T-helper 17 cell (primary cell): ENCODE measurements around the gene CLBA1. TPM values are rescaled to one million over a fixed set of nuclear protein-coding genes. Genes with fewer than 3 reads are reported as not detected.

ENCODE experiments used
- ATAC-seq: fragments of 150-1000 bp; cut with Tn5 transposase; 2 replicates; pipeline ENCODE4 v1.10.0; 2021; ENCODE audit warnings: mild to moderate bottlenecking, moderate library complexity
- DNase-seq, 3 donors: peaks; one replicate each; pipeline versions ENCODE4 v3.0.0 to v3.0.0-alpha.2; 2020 to 2021
- H3K9me3 ChIP-seq: one replicate; pipeline ENCODE4 v1.7.0; 2013; ENCODE audit warnings: low read length, mild to moderate bottlenecking; ENCODE audit not compliant: control insufficient read depth, poor library complexity, severe bottlenecking
- H3K27ac Mint-ChIP-seq: one replicate; pipeline ENCODE4 v1.8.0; 2022; ENCODE audit warnings: mild to moderate bottlenecking, moderate library complexity, mixed read lengths
- H3K27me3 Mint-ChIP-seq: one replicate; pipeline ENCODE4 v1.8.0; 2022; ENCODE audit warnings: mixed read lengths
- H3K36me3 Mint-ChIP-seq: one replicate; pipeline ENCODE4 v1.8.0; 2022; ENCODE audit warnings: low read depth, mixed read lengths
- H3K4me1 Mint-ChIP-seq: one replicate; pipeline ENCODE4 v1.8.0; 2022; ENCODE audit warnings: mild to moderate bottlenecking, mixed read lengths
- H3K4me3 Mint-ChIP-seq: one replicate; pipeline ENCODE4 v1.8.0; 2022; ENCODE audit warnings: mild to moderate bottlenecking, moderate library complexity, mixed read lengths
- total RNA-seq, 4 donors: library from RNA in 2 of 4; stranded (reverse) in 2 of 4; gene quantifications; one replicate each; pipeline ENCODE4 v1.2.3 and lab custom pipeline; 2022 to 2026

The CLBA1 gene
- total RNA-seq, 2 donors from 2014 or later: 1.6 to 4.4 TPM

DNA sequence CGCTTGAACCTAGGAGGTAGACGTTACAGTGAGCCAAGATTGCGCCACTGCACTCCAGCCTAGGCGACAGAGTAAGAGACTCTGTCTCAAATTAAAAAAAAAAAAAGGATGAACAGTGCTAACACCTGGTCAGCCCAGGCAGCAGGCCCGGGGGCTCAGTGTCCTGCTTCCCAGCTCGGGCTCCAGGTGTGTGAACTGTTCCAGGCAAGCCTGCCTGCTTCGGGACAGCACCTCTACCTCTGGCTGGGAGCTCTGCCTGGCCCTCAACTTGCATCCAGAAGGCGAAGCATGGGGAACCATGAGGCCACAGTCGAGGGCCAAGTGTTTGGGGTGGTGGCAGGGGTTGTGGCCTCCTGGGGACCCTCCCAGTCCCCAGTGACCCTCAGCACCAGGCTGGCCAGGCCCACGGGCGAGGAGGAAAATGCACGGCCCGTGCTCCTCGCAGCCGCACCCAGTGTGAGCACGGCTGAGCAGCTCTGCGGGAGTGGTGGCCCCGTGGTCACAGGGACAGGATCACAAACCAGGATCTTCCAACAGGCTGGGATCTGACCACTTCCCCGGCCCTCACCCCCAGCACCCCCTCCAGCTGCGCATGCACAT, 19.8 kb downstream of the CLBA1 start:
- peaks cover 2% of the 10 kb centered on the region for H3K4me1 Mint-ChIP-seq
- no peak overlapping the region for H3K27ac Mint-ChIP-seq
- no peak for DNase-seq
- no peaks in the 10 kb centered on the region for H3K9me3 ChIP-seq
- no peak for ATAC-seq
- H3K27me3 Mint-ChIP-seq: no peaks in the 10 kb centered on the region
- no peaks in the 10 kb centered on the region for H3K36me3 Mint-ChIP-seq
- no peak overlapping the region for H3K4me3 Mint-ChIP-seq

DNA sequence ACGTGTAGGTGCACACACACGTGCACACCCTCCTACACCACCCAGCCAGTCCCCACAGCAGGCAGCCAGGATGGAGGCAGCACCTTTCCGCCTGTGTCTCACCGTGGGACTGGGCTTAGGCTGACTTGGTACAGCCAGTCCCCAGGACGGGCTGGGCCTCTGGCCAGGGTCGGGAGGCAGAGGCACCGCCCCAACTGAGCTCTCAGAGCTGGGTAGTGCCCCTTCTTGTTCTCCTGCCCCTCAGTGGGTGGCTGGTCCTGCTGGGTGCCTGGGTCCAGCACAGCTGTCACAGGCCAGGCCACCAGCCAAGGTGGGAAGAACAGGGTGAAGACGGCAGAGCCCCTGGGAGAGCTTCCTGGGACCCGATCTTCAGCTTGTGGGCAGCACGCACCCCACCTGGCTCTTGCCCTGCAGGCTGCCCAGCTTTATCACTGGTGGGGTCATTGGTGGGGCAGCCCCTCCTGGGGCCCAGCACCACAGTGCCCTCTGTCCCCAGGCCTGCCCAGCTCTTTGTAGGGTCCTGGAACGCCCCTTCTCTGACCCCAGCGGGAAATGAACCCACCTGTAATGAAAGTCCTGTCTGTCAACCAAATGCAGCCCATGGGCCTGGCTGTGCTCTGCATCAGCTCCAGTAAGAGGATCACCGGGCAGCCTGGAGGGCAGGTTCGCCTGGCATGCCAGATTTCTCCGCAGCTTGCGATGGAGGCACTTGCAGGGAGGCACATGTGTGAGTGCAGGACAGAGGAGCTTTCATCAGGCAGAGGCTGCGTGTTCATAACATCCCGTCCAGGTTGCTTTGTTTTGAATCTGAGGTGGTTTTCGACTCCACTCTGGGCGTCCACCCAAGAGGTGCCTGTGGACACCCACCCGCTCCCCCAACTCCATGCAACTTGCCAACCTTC, 20.6 kb downstream of the CLBA1 start:
- Mint-ChIP-seq H3K4me1 (peaks cover 2% of the 10 kb centered on the region), H3K27me3 (no peaks in the 10 kb centered on the region), H3K27ac (peak overlapping the region; percentile 53), H3K4me3 (no peak overlapping the region), H3K36me3 (no peaks in the 10 kb centered on the region)
- DNase-seq: no peak
- ATAC-seq: no peak
- H3K9me3 ChIP-seq: no peaks in the 10 kb centered on the region

DNA sequence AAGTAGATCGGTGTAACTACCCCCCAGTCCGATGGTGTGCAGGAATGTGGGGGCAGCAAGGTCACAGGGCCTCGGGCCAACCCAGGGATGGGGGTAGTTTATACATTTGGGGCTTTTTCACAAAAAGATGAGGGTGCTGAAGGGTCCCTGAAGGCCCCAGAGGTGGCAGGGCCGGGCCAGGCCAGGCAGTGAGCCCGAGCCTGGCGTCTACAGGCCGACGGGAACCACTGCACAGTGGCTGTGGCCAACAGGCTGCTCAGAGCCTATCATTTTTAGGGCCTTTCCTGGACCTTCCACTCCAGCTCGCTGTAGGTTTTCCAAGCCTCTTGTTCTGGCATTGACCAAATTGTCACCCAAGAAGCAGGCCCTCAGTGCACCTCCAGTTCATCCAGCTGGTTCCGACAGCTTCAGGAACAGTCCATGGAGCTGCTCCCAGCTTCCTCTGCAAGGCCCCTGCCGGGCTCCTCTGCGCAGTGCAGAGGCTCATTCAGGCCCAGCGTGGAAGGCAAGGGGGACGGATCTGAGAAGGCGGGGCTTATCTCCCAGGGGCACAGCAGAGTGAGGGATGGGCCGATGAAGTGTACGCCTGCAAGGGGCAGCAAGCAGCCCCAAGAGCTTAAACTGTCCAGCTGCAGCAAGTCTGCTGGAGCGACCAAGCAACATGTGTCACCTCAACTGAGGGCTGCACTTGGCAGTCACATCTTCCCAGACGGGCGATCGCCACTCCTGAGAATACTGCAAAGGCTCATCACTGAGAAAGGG, 21.4 kb downstream of the CLBA1 start:
- H3K27me3 Mint-ChIP-seq: no peaks in the 10 kb centered on the region
- H3K36me3 Mint-ChIP-seq: no peaks in the 10 kb centered on the region
- H3K9me3 ChIP-seq: no peaks in the 10 kb centered on the region
- no peak overlapping the region for H3K4me3 Mint-ChIP-seq
- no peak for ATAC-seq
- no peak for DNase-seq
- H3K4me1 Mint-ChIP-seq: peaks cover 2% of the 10 kb centered on the region
- H3K27ac Mint-ChIP-seq: peak overlapping the region; percentile 53

DNA sequence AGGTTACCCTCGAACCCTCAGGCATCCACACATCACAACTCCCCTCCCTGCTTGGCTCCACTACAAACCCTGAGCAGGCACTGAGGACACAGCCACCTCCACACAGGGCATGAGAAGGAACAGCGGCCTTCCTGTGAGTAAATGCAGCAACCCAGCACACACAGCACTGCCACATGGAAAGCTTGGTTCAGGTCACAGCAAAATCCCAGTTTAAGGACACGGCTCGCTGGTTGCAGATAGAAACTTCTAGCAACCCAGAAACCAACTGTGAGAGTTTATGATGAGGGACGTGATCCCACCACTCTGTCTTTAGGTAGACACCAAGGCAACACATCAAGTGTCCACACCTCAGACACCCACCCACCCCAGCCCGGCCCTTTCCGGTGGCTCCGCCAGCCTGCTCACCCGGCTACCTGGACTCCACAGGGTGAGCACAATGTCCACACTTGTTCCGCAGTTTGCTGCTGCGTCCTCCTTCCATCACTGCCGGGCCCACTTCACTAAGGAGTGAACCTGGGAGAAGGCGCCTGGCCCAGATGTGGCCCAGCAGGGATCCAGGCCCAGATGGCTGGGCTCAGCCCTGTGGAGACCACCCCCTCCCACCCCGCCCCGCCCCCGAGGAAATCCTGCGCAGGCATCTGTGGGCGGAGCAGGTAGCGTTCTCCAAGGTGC, 22.1 kb downstream of the CLBA1 start:
- no peak overlapping the region for H3K4me3 Mint-ChIP-seq
- ATAC-seq (no peak), DNase-seq (no peak)
- H3K27ac Mint-ChIP-seq: no peak overlapping the region
- H3K27me3 Mint-ChIP-seq: no peaks in the 10 kb centered on the region
- H3K9me3 ChIP-seq: no peaks in the 10 kb centered on the region
- peaks cover 2% of the 10 kb centered on the region for H3K4me1 Mint-ChIP-seq
- H3K36me3 Mint-ChIP-seq: no peaks in the 10 kb centered on the region

DNA sequence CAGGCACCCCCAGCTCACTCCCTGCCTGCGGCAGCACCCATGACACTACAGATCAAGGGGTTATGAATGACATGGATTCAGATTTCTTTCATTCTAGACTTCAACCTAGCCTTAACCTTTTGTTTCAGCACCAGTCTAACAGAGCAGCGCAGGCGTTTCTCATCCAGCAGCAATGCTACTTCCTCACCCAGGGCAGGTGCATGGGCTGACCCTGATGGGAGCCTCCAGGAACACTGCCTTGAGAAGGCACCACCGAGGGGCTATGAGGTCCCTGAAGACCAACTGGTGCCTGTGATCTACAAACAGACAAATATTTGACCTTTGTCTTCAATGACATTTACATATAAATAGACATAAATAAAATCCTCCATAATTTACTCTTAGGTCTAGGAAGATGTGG, 24.5 kb downstream of the CLBA1 start:
- Mint-ChIP-seq H3K4me3 (no peak overlapping the region), H3K27ac (no peak overlapping the region), H3K36me3 (no peaks in the 10 kb centered on the region), H3K4me1 (peaks cover 20% of the 10 kb centered on the region), H3K27me3 (no peaks in the 10 kb centered on the region)
- no peak for ATAC-seq
- H3K9me3 ChIP-seq: no peaks in the 10 kb centered on the region
- DNase-seq: no peak

DNA sequence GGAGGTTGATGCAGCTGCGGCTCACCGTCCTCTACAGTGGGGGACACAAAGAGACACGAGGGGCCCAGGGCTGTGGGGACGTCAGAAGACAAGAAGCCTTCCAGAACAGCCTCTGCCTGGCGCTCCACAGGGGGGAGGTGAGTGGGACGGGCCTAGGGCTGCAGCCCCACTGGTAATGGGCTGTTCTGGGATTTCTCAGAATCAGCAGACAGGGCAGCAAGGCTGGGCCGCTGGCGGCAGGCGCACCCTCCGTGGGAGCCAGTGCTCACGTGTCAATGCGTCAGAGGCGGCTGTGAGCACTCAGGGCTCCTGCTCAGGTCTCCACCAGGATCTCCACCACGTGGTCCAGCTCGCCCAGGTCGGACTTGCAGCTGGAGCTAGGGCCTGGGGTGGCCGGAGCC, 25.3 kb downstream of the CLBA1 start:
- no peaks in the 10 kb centered on the region for H3K27me3 Mint-ChIP-seq
- H3K36me3 Mint-ChIP-seq: no peaks in the 10 kb centered on the region
- no peak overlapping the region for H3K4me3 Mint-ChIP-seq
- ATAC-seq (no peak), DNase-seq (no peak)
- H3K9me3 ChIP-seq: no peaks in the 10 kb centered on the region
- peaks cover 26% of the 10 kb centered on the region for H3K4me1 Mint-ChIP-seq
- no peak overlapping the region for H3K27ac Mint-ChIP-seq

DNA sequence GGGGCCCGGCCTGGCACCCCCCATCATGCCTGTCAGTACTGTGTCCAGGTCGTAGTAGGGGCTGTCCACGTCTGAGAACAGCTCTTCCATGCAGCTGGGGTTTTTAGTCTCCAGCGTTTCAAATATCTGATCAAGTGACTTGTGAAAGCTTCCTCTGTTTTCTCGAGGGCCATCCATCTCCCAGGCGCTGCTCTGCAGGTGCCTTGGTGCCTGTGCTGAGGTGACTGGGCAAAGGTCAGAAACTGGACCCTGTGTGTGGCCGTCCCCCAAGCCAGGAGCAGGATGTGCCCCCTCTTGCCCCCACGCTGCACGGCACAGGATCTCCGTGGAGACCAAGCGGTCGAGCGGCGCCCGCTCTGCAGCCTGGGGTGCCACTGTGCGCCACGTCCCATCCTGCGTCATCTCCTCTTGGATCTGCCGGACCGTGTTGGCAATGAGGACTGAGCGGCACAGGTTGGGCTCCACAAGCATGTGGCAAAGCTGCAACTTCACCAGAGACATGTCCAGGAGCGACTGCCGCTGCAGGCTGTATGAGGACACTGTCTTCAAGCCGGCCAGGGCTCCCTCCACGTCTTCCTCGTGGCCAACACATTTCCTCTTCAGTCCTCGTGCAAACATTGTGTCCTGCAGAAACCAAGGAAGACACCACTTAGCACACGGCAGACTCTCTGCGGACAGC, 25.9 kb downstream of the CLBA1 start:
- Mint-ChIP-seq H3K4me3 (no peak overlapping the region), H3K27me3 (no peaks in the 10 kb centered on the region), H3K4me1 (peaks cover 31% of the 10 kb centered on the region), H3K27ac (peak overlapping the region; percentile 53), H3K36me3 (no peaks in the 10 kb centered on the region)
- DNase-seq: no peak
- ATAC-seq: no peak
- H3K9me3 ChIP-seq: no peaks in the 10 kb centered on the region

DNA sequence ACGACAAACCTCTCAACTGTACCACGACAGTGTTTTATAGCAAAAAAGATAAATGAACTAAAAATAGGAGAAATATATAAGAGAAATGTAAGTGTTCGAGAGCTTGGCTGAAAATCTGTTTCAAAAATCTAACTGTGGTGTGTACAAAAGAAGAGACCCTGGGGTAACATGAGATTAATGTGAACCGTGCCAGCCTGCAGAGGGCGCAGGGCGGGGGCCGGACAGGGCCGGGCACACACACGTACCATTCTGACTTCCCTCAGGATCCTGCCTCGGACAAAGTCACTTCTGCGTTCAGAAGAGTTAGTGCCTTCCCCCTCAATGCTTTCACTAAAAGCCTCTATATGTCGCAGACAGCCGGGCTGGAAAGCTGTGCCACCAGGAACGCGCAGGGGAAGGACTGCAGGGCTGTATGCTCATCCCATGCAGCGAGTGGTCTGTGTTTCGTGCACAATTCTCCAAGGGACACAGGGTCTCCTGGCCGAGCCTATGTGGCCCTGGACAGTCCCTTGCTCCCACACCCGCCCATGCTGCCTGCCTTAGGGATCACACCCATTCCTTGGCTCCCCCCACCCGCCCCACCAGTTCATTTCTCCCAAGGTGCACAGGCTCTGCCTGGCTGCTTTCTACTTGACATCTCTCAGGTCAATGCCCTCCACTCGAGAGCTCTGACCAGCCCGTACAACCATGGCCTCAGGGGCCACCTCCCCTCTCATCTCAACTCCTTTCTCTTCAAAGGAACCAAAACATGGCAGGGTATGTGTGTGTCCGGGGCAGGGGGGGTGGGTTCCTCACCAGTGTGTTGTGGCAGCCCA, 26.8 kb downstream of the CLBA1 start:
- Mint-ChIP-seq H3K4me3 (no peak overlapping the region), H3K4me1 (peaks cover 40% of the 10 kb centered on the region), H3K27me3 (no peaks in the 10 kb centered on the region), H3K36me3 (no peaks in the 10 kb centered on the region), H3K27ac (peak overlapping the region; percentile 53)
- DNase-seq (no peak), ATAC-seq (no peak)
- no peaks in the 10 kb centered on the region for H3K9me3 ChIP-seq

DNA sequence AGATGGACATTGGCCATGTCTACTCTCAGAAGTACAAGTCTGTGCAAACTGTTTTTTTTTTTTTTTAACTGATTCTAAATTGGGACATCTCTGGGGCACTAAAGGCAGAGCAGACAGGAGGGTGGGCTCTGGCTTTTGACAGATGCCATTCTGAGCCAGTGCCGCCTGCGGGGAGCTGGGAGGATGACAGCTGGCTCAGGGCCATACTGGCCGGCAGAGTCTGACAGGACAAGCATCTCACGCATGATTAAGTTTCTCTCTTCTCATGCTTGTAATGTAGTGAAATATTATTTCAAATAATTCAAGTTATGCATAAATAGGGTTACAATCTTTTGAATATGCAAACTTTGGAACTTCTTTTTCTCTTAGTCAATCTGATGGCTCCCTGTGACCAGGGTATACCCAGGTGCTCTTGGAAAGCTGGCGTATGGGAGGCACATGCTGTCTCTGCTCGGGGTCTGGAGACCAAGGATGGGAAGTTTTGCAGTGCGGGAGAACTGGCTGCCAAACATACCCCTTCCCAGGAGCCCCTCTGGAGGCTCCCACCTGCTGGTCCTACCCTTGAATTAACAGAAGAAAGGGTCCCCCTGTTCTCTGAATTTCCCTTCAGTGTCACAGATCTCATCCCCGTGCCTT, 27.7 kb downstream of the CLBA1 start:
- H3K27me3 Mint-ChIP-seq: no peaks in the 10 kb centered on the region
- no peaks in the 10 kb centered on the region for H3K9me3 ChIP-seq
- H3K4me3 Mint-ChIP-seq: peak overlapping the region; percentile 21
- no peak for DNase-seq
- H3K4me1 Mint-ChIP-seq: peaks cover 45% of the 10 kb centered on the region
- no peaks in the 10 kb centered on the region for H3K36me3 Mint-ChIP-seq
- ATAC-seq: no peak
- H3K27ac Mint-ChIP-seq: peak overlapping the region; percentile 93

DNA sequence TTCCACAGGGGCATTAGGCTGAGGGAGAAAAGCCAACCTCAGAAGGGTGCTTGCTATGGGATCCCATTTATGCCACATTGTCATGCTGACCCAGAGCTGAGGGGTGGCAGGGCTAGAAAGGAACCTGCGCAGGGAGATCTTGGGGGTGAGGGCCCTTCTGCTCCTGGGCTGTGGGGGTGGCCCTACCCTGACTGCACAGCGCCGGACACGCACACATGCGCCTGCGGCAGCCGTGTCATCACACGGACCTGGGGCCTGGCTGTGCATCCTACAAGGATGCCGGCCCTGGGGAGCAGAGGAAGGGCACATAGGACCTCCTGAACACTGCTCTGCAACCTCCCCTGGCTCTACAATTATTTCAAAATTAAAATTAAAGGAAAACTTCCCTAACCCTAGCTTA, 28.4 kb downstream of the CLBA1 start:
- no peak for ATAC-seq
- no peak for DNase-seq
- peak overlapping the region; percentile 73 for H3K4me3 Mint-ChIP-seq
- peaks cover 47% of the 10 kb centered on the region for H3K4me1 Mint-ChIP-seq
- no peaks in the 10 kb centered on the region for H3K9me3 ChIP-seq
- no peaks in the 10 kb centered on the region for H3K27me3 Mint-ChIP-seq
- H3K27ac Mint-ChIP-seq: peak overlapping the region; percentile 93
- H3K36me3 Mint-ChIP-seq: no peaks in the 10 kb centered on the region

DNA sequence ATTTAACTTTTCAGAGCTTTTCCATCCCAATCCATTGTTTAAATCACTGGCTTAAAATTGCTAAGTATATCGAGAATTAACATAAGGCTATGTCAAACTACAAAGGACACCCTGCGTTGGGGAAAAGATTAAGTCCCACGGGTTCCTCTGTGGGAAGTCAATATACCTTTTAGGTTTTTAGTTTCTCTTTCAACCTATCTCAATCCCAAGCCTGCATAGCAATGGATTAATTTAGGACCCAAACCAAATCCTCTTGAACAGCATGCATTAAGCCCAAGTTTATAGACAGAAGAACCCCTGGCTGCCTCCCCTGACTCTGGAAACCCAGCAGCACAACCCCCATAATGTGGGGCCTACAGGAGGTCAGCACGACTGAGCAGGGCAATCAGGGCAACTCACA, 29.0 kb downstream of the CLBA1 start:
- Mint-ChIP-seq H3K36me3 (no peaks in the 10 kb centered on the region), H3K27ac (peak overlapping the region; percentile 93), H3K27me3 (no peaks in the 10 kb centered on the region), H3K4me3 (peak overlapping the region; percentile 73), H3K4me1 (peaks cover 51% of the 10 kb centered on the region)
- DNase-seq (no peak), ATAC-seq (no peak)
- H3K9me3 ChIP-seq: no peaks in the 10 kb centered on the region

DNA sequence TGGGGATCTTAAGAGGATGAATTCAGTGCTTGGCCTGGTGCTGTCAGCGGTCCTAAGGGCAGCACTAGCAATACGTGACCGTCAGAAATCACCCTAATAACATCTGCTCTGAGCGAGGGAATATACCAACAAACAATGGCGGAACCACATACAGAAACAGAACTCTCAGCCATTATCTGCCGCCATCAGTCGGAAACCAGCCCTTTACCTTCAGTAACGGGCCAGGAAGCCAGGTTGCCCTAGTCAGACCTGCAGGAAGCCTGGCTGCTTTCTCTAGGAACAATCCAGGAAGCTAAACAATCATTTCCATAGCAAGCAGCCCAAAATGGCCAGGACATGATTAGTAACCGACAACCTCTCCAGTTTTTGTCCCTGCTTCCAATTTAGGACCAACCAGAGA, 29.7 kb downstream of the CLBA1 start:
- H3K4me3 Mint-ChIP-seq: peak overlapping the region; percentile 71
- ATAC-seq (no peak), DNase-seq (no peak)
- peak overlapping the region; percentile 93 for H3K27ac Mint-ChIP-seq
- H3K27me3 Mint-ChIP-seq: no peaks in the 10 kb centered on the region
- H3K4me1 Mint-ChIP-seq: peaks cover 55% of the 10 kb centered on the region
- no peaks in the 10 kb centered on the region for H3K36me3 Mint-ChIP-seq
- no peaks in the 10 kb centered on the region for H3K9me3 ChIP-seq
